HG03196 (cell line): ENCODE results near the gene SYT9.
"Not testable (repeated sequence)": the region's sequence is repeated elsewhere in the genome, so short reads cannot be mapped to it uniquely, and the experiment has no call there.

Source experiments
- ATAC-seq: cut with Tn5 transposase; IDR thresholded peaks from one replicate; pipeline ENCODE4 v1.9.1; 2021; ENCODE audit not compliant: unreplicated experiment

Gene SYT9

GRCh38 chr11:7335442-7335841, 83.7 kb downstream of the SYT9 start:
- not testable (repeated sequence) for ATAC-seq

- ATAC-seq: no peak
These were observed 89.8 kb downstream of the SYT9 start for GRCh38 chr11:7341551-7341950.

- no peak for ATAC-seq
These were observed 96.1 kb downstream of the SYT9 start for GRCh38 chr11:7347611-7348431.

GRCh38 chr11:7348432-7349304, 97.0 kb downstream of the SYT9 start:
- ATAC-seq: no peak

- no peak for ATAC-seq
These were observed 99.5 kb downstream of the SYT9 start for GRCh38 chr11:7351228-7351627.

- no peak for ATAC-seq
These were observed 101.4 kb downstream of the SYT9 start for GRCh38 chr11:7353100-7353499.

GRCh38 chr11:7364660-7365059, 113.0 kb downstream of the SYT9 start:
- no peak for ATAC-seq

- no peak for ATAC-seq
These were observed 116.1 kb downstream of the SYT9 start for GRCh38 chr11:7367803-7368202.

- no peak for ATAC-seq
These were observed 124.7 kb downstream of the SYT9 start for GRCh38 chr11:7376386-7376785.

GRCh38 chr11:7381937-7382336, 130.2 kb downstream of the SYT9 start:
- no peak for ATAC-seq

- no peak for ATAC-seq
These were observed 131.7 kb downstream of the SYT9 start for GRCh38 chr11:7383406-7383805.

GRCh38 chr11:7384691-7385090, 133.0 kb downstream of the SYT9 start:
- ATAC-seq: no peak

- no peak for ATAC-seq
These were observed 133.8 kb downstream of the SYT9 start for GRCh38 chr11:7385532-7385931.

- ATAC-seq: no peak
These were observed 162.5 kb downstream of the SYT9 start for GRCh38 chr11:7413961-7414915.

GRCh38 chr11:7414973-7415817, 163.5 kb downstream of the SYT9 start:
- no peak for ATAC-seq

- ATAC-seq: no peak
These were observed 164.4 kb downstream of the SYT9 start for GRCh38 chr11:7416080-7416479.

- no peak for ATAC-seq
These were observed 165.6 kb downstream of the SYT9 start for GRCh38 chr11:7417328-7417727.

- ATAC-seq: no peak
These were observed 166.4 kb downstream of the SYT9 start for GRCh38 chr11:7418061-7418460.

GRCh38 chr11:7418906-7419305, 167.2 kb downstream of the SYT9 start:
- ATAC-seq: no peak

GRCh38 chr11:7421136-7421535, 169.4 kb downstream of the SYT9 start:
- ATAC-seq: no peak
